ENCODE data around the gene ALDH3B1.

GRCh38 chr11:68036141-68036716 lies 26.1 kb downstream of the ALDH3B1 start:
- TF ChIP-seq CTBP1 (IDR thresholded peaks at IDR 0.05; ENCODE audit: borderline replicate concordance), result no peak
- no peak for TF ChIP-seq LEF1 (IDR thresholded peaks at IDR 0.05; ENCODE audit: borderline replicate concordance)
- no peak for TF ChIP-seq PKNOX1 (IDR thresholded peaks at IDR 0.05)
- TF ChIP-seq HDGF (IDR thresholded peaks at IDR 0.05; ENCODE audit: borderline replicate concordance), result no peak
- no peak for TF ChIP-seq FOXA1 (IDR thresholded peaks at IDR 0.05)
- TF ChIP-seq L3MBTL2 (conservative IDR thresholded peaks at IDR 0.05), result no peak
- TF ChIP-seq BHLHE40 (IDR thresholded peaks at IDR 0.05; ENCODE audit: borderline replicate concordance), result no peak
- TF ChIP-seq FOXK2 (IDR thresholded peaks at IDR 0.05), result no peak
- no peak for TF ChIP-seq FOXM1 (IDR thresholded peaks at IDR 0.05; ENCODE audit: borderline replicate concordance)
- no peak for TF ChIP-seq SUZ12 (IDR thresholded peaks at IDR 0.05)
- no peak for TF ChIP-seq SP1 (IDR thresholded peaks at IDR 0.05)

All from HEK293T (cell line).